Endothelial cell of umbilical vein (primary cell): ENCODE measurements around the gene ETNK1.

Experiments
- EZH2 ChIP-seq: IDR thresholded peaks from 2 replicates; pipeline ENCODE4 v1.6.1; 2012; ENCODE audit warnings: borderline replicate concordance, low read depth, mild to moderate bottlenecking, moderate library complexity, low read length, inconsistent platforms; ENCODE audit not compliant: severe bottlenecking
- FOS ChIP-seq: IDR thresholded peaks from 2 replicates; pipeline ENCODE4 v1.6.1; 2011; ENCODE audit warnings: mild to moderate bottlenecking, low read length, moderate library complexity, borderline replicate concordance; ENCODE audit not compliant: insufficient read depth
- JUN ChIP-seq: IDR thresholded peaks from 2 replicates; pipeline ENCODE4 v1.6.1; 2011; ENCODE audit warnings: borderline replicate concordance, low read depth; ENCODE audit not compliant: insufficient read length, insufficient read depth
- POLR2A ChIP-seq: IDR thresholded peaks from 2 replicates; pipeline ENCODE4 v1.6.1; 2012; ENCODE audit warnings: low read depth, mild to moderate bottlenecking, control low read depth, low read length
- POLR2AphosphoS5 ChIP-seq: IDR thresholded peaks from 2 replicates; pipeline ENCODE4 v1.6.1; 2012; ENCODE audit warnings: low read depth, mild to moderate bottlenecking, control low read depth, low read length, moderate library complexity; ENCODE audit not compliant: insufficient read depth
- TF ChIP-seq, protein P1 (sequence below), 2 donors: IDR thresholded peaks; 1 replicate in 1 of 2; 2 replicates in 1 of 2; pipeline ENCODE4 v1.5.1; 2011; ENCODE audit warnings: low read length in 2 of 2, mild to moderate bottlenecking in 2 of 2, moderate library complexity in 2 of 2, control low read depth in 1 of 2, inconsistent platforms in 1 of 2, low read depth in 1 of 2; ENCODE audit not compliant: insufficient read depth in 1 of 2; ENCODE audit errors: extremely low read depth in 1 of 2
- TF ChIP-seq, protein P2 (sequence below): IDR thresholded peaks from 2 replicates; pipeline ENCODE4 v1.6.1; 2011; ENCODE audit not compliant: insufficient read depth, insufficient read length

GRCh38 chr12:22610131-22610530 lies 14.8 kb upstream of the ETNK1 start:
- TF ChIP-seq, protein P1, sequence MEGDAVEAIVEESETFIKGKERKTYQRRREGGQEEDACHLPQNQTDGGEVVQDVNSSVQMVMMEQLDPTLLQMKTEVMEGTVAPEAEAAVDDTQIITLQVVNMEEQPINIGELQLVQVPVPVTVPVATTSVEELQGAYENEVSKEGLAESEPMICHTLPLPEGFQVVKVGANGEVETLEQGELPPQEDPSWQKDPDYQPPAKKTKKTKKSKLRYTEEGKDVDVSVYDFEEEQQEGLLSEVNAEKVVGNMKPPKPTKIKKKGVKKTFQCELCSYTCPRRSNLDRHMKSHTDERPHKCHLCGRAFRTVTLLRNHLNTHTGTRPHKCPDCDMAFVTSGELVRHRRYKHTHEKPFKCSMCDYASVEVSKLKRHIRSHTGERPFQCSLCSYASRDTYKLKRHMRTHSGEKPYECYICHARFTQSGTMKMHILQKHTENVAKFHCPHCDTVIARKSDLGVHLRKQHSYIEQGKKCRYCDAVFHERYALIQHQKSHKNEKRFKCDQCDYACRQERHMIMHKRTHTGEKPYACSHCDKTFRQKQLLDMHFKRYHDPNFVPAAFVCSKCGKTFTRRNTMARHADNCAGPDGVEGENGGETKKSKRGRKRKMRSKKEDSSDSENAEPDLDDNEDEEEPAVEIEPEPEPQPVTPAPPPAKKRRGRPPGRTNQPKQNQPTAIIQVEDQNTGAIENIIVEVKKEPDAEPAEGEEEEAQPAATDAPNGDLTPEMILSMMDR (IDR thresholded peaks at IDR 0.05; ENCODE audit: extremely low read depth in 1 of 2, insufficient read depth in 1 of 2, low read depth in 1 of 2, low read length in 2 of 2), result no peak
- TF ChIP-seq POLR2A (no peak), EZH2 (no peak), JUN (no peak), POLR2AphosphoS5 (no peak), FOS (no peak)
- TF ChIP-seq, protein P2, sequence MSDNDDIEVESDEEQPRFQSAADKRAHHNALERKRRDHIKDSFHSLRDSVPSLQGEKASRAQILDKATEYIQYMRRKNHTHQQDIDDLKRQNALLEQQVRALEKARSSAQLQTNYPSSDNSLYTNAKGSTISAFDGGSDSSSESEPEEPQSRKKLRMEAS, result no peak
